ENCODE results near the gene CCL15.

GRCh38 chr17:36002631-36003030 is 1.3 kb upstream of the CCL15 start:
- TF ChIP-seq, protein P1, sequence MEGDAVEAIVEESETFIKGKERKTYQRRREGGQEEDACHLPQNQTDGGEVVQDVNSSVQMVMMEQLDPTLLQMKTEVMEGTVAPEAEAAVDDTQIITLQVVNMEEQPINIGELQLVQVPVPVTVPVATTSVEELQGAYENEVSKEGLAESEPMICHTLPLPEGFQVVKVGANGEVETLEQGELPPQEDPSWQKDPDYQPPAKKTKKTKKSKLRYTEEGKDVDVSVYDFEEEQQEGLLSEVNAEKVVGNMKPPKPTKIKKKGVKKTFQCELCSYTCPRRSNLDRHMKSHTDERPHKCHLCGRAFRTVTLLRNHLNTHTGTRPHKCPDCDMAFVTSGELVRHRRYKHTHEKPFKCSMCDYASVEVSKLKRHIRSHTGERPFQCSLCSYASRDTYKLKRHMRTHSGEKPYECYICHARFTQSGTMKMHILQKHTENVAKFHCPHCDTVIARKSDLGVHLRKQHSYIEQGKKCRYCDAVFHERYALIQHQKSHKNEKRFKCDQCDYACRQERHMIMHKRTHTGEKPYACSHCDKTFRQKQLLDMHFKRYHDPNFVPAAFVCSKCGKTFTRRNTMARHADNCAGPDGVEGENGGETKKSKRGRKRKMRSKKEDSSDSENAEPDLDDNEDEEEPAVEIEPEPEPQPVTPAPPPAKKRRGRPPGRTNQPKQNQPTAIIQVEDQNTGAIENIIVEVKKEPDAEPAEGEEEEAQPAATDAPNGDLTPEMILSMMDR (IDR thresholded peaks at IDR 0.05) = no peak
- no peak for TF ChIP-seq POLR2A (IDR thresholded peaks at IDR 0.05)

Data from tibial nerve (tissue), 3 donors.